DMS153 treated with DMSO at 0.1 percent for 48 hours (cell line): Measurements from ENCODE around the gene TCF12.
A peak's percentile ranks its signal among the peaks of the same experiment; 100 is the strongest.
"Not testable (repeated sequence)": the region's sequence is repeated elsewhere in the genome, so short reads cannot be mapped to it uniquely, and the experiment has no call there.

ENCODE experiments used
- DNase-seq: peaks from one replicate; lab custom pipeline; 2025; ENCODE audit not compliant: unreplicated experiment; lab: John Stamatoyannopoulos, UW

TCF12 gene

GRCh38 chr15:57158997-57159668, 240.7 kb downstream of the TCF12 start:
- DNase-seq, result no peak

DNA sequence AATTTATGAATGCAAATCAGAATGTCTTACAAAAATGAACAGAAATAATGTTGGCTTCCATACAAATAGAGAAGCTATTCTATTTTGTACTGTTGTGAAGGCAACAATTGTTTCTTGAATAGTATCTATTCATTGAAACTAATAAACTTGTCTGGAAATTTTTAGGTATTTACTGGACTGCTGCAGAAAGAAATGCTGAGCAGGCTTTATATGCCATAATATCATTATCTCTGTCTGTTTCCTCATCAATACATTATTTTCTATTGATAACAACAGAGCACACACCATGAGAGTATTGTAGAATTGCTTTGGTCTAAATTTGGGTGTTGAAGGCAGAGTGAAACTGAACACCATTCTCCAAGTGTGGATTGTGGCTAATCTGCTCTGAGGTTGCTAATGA, 241.3 kb downstream of the TCF12 start:
- no peak for DNase-seq

GRCh38 chr15:57160823-57161560, 242.5 kb downstream of the TCF12 start:
- DNase-seq, result no peak

DNA sequence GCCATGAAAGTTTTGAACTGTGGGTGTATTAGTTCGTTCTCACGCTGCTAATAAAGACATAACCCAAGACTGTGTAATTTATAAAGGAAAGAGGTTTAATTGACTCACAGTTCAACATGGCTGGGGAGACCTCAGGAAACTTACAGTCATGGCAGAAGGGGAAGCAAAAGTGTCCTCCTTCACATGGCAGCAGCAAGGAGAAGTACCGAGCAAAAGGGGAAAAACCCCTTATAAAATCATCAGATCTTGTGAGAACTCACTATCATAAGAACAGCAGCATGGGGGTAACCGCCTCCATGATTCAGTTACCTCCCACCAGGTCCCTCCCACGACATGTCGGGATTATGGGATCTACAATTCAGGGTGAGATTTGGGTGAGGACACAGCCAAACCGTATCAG, 245.8 kb downstream of the TCF12 start:
- not testable (repeated sequence) for DNase-seq

DNA sequence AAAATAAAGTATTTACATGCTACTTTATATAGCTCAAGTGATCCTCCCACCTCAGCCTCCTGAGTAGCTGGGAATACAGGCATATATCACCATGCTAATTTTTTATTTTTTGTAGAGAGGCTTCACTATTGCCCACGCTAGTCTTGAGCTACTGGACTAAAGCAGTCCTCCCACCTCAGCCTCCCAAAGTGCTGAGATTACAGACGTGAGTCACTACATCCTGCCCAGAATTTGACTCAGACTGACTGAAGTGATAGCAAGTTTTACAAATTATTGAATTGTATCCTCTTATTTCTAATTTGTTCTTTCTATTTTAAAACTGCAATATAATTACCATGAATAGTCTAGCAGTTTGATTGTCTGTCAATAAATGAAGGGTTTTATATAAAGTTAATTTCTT, 247.5 kb downstream of the TCF12 start:
- DNase-seq, result no peak

DNA sequence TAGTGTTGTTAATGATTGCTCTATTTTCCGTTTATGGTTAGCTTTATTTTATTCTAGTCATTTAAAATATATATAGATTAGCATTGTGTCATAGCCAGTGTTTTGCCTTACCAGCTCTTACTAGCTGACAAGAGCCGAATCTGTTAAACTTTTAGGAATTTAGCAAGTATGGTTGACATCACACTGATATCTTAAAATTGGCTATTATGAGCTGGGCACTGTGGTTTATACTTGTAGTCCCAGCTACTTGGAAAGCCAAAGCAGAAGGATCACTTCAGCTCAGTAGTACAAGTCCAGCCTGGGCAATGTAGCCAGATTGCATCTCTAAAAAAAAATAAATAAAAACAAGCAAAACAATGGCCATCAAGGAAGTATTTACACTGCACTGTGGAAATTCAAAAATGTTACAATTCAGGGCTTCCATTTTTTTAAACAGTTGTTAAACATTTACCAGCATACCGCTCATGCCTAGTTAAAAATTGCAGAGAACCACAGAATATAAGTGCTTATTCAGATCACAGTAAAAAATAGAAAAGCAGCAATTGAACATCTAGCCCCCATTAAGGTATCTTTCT, 249.5 kb downstream of the TCF12 start:
- DNase-seq, result no peak

DNA sequence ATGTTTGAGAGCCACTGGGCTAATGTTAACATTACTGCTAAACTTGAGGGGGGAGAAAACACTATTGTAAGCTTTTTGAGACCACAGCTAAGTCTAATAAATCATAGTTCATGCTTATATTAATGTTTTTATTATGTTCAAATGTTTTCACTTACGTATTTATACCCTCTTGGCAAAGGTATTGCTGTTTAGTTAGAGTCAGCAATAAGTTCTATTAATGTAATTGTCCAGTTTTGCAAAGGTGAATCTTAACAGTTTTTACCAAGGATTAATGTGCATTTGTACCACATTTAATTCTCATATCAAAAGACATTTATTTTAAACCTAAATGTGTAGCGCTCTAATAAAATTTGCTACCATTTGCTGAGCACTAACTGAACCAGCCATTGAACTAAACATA, 251.2 kb downstream of the TCF12 start:
- DNase-seq, result no peak

- DNase-seq, result no peak
Observed at GRCh38 chr15:57171426-57171825, 253.0 kb downstream of the TCF12 start.

- no peak for DNase-seq
Observed at GRCh38 chr15:57172925-57173324, 254.5 kb downstream of the TCF12 start.

- DNase-seq, result no peak
Observed at GRCh38 chr15:57183041-57183440, 264.6 kb downstream of the TCF12 start.

DNA sequence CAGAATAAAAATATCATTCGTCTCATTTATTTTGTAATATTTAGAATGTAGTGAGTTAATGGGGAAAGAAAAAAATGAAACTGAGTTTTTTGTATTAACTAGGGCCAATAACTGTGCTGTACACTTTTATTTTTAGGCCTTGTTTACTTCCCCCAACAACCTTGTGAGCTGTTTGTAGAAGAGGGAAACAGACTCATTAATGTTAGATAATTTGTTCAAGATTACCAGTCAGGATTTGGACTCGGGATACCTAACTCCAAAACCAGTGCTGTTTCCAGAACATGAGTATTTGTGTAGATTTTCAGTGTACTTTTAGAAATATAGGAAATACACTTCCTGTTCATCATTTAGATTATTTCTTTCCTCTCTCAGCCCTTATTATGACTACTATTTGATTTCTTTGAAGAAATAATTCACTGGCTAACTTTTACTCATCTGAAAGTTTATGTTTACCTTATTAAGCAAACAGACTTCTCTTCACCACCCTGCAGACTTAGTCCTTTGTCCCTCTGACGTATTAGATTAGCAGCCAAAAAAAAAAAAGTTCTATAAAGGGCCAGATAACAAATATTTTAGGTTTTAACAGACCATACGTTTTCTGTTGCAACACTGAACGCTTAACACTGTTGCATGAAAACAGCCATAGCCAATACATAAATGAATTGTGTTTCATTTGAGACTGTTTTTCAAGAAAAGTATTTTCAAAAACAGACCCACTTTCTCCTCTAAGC, 265.3 kb downstream of the TCF12 start:
- no peak for DNase-seq

DNA sequence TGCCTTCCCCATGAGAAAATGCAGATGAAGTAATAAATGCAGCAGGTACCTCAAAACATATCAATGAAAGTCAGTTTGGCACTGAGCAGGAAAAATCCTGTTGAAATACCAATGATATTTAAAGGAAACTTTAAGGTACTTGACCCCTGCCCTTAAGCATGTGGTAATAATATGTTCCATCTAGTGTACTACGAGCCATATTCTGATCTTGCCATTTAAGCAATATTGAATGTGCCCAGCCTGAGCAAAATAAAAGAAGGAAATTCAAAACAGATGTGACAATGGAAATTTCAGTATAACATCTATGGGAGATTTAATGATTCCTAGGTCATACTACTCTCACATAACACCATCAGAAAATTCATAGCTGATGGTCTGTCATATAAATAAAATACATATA, 266.1 kb downstream of the TCF12 start:
- DNase-seq, result no peak

DNA sequence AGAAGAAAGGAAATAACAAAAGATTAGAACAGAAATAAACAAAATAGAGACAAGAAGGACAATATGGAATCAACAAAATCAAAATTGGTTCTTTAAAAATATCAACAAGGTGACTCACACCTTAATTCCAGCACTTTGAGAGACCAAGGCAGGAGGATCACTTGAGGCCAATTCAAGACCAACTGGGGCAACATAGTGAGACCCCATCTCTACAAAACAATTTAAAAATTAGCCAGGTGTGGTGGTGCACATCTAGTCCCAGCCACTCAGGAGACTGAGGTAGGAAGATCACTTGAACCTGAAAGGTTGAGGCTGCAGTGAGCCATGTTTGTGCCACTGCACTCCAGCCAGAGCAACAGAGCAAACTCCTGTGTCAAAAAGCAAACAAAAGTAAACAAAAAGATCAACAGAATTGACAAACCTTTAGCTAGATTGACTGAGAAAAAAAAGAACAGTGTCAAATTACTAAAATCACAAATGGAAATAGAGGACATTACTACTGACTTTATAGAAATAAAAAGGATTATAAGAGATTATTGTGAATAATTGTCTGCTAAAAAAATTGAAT, 267.1 kb downstream of the TCF12 start:
- no peak for DNase-seq

- no peak for DNase-seq
Observed at GRCh38 chr15:57189466-57189865, 271.0 kb downstream of the TCF12 start.

- DNase-seq, result no peak
Observed at GRCh38 chr15:57190208-57190607, 271.8 kb downstream of the TCF12 start.

DNA sequence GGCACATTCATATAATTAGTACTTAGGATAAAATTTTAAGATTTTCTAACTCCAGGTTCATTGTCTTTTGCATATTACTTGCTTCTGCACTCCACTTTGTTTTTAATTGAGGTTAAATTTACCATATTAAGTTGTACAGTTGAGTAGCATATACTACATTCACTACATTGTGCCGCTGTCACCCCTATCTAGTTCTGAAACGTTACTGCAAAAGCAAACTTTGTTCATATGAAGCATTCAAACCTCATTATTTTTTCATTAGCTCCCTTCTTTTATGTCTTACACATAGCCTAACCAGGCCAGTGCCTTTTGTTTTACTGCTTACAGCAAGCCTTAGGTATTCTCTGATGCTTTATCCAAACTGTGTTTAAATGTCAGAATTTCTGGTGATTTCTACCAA, 274.7 kb downstream of the TCF12 start:
- DNase-seq, result no peak

DNA sequence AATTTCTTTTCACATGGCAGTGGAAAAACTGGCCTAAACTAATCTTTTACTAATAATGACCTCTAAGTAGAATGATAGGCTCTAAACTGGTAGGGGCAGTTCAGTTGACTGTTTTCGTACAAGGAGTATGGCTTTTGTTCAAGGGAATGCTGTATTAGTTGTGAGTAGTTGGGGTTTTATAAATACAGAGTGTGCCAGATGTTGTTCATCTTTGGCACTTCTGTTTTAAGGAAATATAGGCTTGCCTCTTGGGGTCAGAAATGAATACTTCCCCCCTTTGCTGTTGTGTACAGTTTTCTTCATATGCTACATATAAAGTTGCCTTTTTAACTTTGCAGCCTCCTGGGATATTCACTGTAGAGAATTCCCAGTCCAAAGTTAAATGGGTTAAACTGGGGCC, 276.9 kb downstream of the TCF12 start:
- no peak for DNase-seq

- DNase-seq, result no peak
Observed at GRCh38 chr15:57196865-57197264, 278.4 kb downstream of the TCF12 start.

DNA sequence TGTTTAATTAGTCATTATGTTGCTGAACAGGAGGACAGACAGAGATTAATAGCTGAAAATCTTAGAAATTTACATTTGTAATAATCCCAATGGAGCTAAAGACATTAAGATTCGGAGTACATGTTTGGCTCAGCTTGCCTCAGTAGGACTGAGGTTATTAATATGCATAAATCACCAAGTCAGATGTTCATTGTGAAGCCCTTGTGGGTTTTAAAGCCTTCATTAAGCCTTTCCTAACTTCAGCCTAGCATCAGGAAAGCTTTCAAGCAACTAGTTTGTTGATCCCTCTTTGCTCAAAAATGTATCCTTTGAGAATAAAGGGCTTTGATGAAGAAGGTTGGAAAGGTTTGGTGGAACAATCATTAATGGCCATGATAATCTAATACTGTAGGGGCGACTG, 279.7 kb downstream of the TCF12 start:
- DNase-seq, result no peak

DNA sequence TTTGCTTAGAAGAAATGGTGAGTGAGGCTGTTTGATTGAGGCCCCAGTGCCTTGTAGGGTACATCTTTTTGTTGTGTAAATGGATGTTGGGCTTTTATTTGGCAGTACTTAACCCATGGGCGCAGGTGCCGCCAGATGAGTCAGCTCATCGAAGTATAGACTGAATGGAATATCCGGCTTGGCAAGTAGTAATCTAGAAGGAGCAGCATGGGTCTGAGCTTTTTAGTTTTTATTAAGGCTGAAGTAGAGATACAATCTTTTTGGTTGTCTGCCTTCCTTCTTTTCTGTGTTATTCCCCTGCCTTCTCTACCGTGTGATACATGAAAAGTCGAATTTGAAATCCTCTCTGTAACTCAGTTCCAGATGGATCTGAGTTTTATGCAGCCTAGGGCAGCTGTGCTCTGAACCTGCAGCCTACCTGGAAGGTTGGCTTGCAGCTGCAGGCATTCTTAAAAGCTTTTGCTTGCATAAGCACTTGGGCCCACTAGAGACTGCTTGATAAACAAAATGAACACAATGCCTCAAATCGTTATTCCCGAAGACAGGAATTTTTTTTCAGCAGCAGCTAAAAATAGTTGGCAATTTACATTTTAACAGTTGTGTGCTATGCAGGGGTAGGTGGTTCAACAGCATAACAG, 280.3 kb downstream of the TCF12 start:
- peak; percentile 76 for DNase-seq

DNA sequence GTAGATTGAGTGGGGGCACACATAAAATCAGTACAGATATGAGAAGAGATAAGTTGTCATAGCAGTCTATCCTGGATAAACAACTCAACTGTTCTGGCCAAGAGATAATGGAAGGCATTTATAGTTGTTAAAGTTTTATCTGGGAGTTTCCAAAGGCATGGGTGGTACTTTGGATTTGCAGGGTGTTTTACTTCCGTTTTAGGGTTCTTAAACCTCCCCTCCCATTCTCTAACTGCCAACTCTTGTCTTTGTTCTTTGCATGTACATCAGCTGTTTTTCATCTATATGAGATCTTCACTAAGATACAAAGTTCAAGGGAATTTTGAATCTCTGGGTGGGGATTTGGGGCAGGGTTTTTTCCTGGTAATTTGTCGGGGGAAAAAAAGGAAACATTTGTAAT, 283.1 kb downstream of the TCF12 start:
- no peak for DNase-seq
